ENCODE results near the gene EIF2B2. TPM values are rescaled to one million over a fixed set of nuclear protein-coding genes. Genes with fewer than 3 reads are reported as not detected.

Gene EIF2B2
- total RNA-seq, 4 donors from 2014 or later = 32.3 to 38.6 (median 34.7) TPM

GRCh38 chr14:74956027-74956279, 46.8 kb upstream of the EIF2B2 start:
- Histone ChIP-seq H3K4me3 (peak overlapping the region in 3 of 4 donors; percentile 32 to 68 (median 67)), H3K36me3 (no peaks in the 10 kb centered on the region), H3K27ac (peak overlapping the region in 1 of 4 donors; percentile 64), H3K27me3 (no peaks in the 10 kb centered on the region), H3K9me3 (no peaks in the 10 kb centered on the region), H3K4me1 (peaks cover 5 to 24% (median 11%) of the 10 kb centered on the region in 4 donors)
- no peak for TF ChIP-seq CTCF (IDR thresholded peaks at IDR 0.05)
- no peak for TF ChIP-seq POLR2A (IDR thresholded peaks at IDR 0.05)
- no peak for DNase-seq

GRCh38 chr14:74956280-74957072, 46.2 kb upstream of the EIF2B2 start:
- H3K9me3 ChIP-seq = no peaks in the 10 kb centered on the region
- TF ChIP-seq POLR2A (IDR thresholded peaks at IDR 0.05) (no peak), CTCF (IDR thresholded peaks at IDR 0.05) (no peak)
- H3K4me3 ChIP-seq = peak overlapping the region in 1 of 4 donors; percentile 68
- H3K27ac ChIP-seq = no peak overlapping the region
- no peaks in the 10 kb centered on the region for H3K36me3 ChIP-seq
- no peaks in the 10 kb centered on the region for H3K27me3 ChIP-seq
- DNase-seq = no peak
- peaks cover under 1 to 19% (median 11%) of the 10 kb centered on the region in 4 donors for H3K4me1 ChIP-seq

DNA sequence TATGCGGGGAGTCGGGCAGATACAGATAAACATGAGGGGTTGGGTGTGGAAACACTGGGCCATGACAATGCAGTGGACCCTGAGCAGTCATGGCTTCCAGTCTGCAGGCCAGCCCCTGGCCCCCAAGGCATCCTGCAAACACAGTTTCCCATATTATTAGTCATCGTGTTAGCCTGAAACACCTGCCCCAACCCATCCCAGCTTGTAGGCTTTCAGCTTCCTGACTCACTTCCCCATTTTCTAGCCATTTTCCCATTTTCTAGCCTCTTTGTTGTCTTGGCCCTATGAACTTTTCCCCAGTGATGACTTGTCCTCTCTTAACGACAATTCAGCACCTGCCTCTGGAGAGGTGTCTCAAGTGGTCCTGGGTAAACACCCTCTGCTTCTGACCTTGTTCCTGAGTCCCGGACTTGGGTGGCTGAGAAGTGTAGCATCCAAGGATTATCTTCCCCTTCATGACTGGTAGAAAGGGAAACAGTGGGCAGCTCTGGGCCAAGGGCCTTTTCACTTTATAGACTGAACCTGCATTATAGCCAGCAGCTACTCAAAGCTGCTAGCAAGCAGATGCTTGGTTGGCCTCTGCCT, 43.0 kb upstream of the EIF2B2 start:
- H3K36me3 ChIP-seq = no peaks in the 10 kb centered on the region
- H3K4me3 ChIP-seq = no peak overlapping the region
- no peaks in the 10 kb centered on the region for H3K27me3 ChIP-seq
- TF ChIP-seq CTCF (IDR thresholded peaks at IDR 0.05) = no peak
- peaks cover 0 to 10% (median 6%) of the 10 kb centered on the region in 4 donors for H3K4me1 ChIP-seq
- no peak for DNase-seq
- H3K27ac ChIP-seq = no peak overlapping the region
- H3K9me3 ChIP-seq = no peaks in the 10 kb centered on the region

GRCh38 chr14:74960736-74961135, 42.0 kb upstream of the EIF2B2 start:
- Histone ChIP-seq H3K27me3 (no peaks in the 10 kb centered on the region), H3K9me3 (no peaks in the 10 kb centered on the region), H3K27ac (no peak overlapping the region), H3K4me3 (no peak overlapping the region), H3K4me1 (peaks cover 0 to under 1% (median 0%) of the 10 kb centered on the region in 4 donors), H3K36me3 (no peaks in the 10 kb centered on the region)
- no peak for DNase-seq
- TF ChIP-seq CTCF (IDR thresholded peaks at IDR 0.05) (no peak), POLR2A (IDR thresholded peaks at IDR 0.05) (no peak)

- H3K27me3 ChIP-seq = no peaks in the 10 kb centered on the region
- DNase-seq = no peak
- TF ChIP-seq CTCF (IDR thresholded peaks at IDR 0.05) (no peak), POLR2A (IDR thresholded peaks at IDR 0.05) (no peak)
- no peak overlapping the region for H3K27ac ChIP-seq
- H3K9me3 ChIP-seq = no peaks in the 10 kb centered on the region
- H3K4me1 ChIP-seq = no peaks in the 10 kb centered on the region
- no peaks in the 10 kb centered on the region for H3K36me3 ChIP-seq
- no peak overlapping the region for H3K4me3 ChIP-seq
These were observed 41.3 kb upstream of the EIF2B2 start for GRCh38 chr14:74961238-74961911.
